Frontal cortex (tissue), 4 donors: ENCODE data around the gene AKAP8L. TPM values are rescaled to one million over a fixed set of nuclear protein-coding genes. Genes with fewer than 3 reads are reported as not detected.
"Not testable (repeated sequence)": the region's sequence is repeated elsewhere in the genome, so short reads cannot be mapped to it uniquely, and the experiment has no call there.

Source experiments
- DNase-seq, 2 donors: peaks; one replicate each; pipeline ENCODE4 v3.0.0; 2012; ENCODE audit warnings: low spot score in 2 of 2
- FAIRE-seq: peaks from 2 replicates; lab custom pipeline; 2012; peaks lifted over from hg19 to GRCh38; lab: Jason Lieb, UNC
- total RNA-seq: library from RNA; depleted of rRNA; stranded (reverse); fragments of >200 nt; gene quantifications from one replicate; pipeline ENCODE4 v1.2.3, GENCODE V29; 2014
- donor health status: control.
- donor health status: control.
- donor health status: control.

Gene AKAP8L
- total RNA-seq, 1 donor from 2014 or later: 65.2 TPM

DNA sequence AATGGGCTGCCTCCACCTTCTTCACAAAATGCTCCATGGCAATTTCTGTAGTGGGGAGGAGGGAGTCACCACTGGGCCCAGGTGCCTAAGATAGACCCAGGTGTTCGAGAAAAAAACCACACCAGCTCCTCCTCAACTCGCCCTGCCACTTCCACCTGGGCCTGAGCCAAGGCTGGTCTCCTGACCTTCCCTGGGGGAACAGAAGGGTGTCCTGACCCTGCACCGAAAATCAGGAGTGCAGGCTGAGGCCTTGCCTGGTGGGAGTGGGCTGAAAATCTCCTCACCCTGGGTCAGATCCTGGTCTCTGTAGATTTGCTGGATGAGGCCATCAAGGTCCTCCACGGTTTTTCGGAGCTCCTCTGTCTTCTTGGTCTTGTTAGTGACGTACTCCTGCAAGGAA, 21.6 kb downstream of the AKAP8L start:
- peak in 1 of 2 donors; percentile 5 for DNase-seq
- FAIRE-seq: no peak

- no peak for FAIRE-seq
- DNase-seq: no peak
Measured at GRCh38 chr19:15396436-15396835, 22.4 kb downstream of the AKAP8L start.

- not testable (repeated sequence) for DNase-seq, FAIRE-seq
Measured at GRCh38 chr19:15395251-15395650, 23.5 kb downstream of the AKAP8L start.

DNA sequence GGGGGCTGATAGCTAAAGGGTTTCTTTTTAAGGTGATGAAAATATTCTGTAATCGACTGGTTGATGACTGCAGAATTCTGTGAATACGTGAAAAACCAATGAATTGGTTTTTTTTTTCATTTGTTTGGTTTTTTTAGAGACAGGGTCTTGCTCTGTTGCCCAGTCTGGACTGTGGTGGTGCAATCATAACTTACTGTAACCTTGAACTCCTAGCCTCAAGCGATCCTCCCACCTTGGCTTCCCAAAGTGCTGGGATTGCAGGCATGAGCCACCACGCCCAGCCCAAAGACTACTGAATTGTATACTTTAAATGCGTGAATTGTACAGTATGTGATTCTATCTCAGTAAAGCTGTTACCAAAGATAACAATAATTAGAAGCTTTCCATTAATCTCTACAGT, 24.4 kb downstream of the AKAP8L start:
- FAIRE-seq: no peak

GRCh38 chr19:15393963-15394362, 24.8 kb downstream of the AKAP8L start:
- no peak for FAIRE-seq
- no peak for DNase-seq

More for the DNA sequence above, 24.4 kb downstream of the AKAP8L start:
- DNase-seq: no peak

DNA sequence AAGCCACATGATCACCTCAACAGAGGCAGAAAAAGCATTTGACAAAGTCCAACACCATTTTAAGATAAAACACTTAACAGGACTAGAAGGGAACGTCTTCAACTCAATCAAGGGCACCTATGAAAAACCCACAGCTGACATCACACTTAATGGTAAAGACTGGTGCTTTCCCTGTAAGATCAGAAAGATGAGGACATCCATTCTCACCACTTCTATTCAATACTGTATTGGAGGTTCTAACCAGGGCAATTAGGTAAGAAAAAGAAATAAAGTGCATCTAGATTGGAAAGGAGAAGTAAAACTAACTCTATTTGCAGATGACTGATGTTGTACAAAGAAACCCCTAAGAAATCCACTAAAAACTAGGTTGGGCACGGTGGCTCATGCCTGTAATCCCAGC, 28.0 kb downstream of the AKAP8L start:
- DNase-seq (no peak), FAIRE-seq (no peak)

GRCh38 chr19:15381864-15382263, 36.9 kb downstream of the AKAP8L start:
- FAIRE-seq (no peak), DNase-seq (no peak)

DNA sequence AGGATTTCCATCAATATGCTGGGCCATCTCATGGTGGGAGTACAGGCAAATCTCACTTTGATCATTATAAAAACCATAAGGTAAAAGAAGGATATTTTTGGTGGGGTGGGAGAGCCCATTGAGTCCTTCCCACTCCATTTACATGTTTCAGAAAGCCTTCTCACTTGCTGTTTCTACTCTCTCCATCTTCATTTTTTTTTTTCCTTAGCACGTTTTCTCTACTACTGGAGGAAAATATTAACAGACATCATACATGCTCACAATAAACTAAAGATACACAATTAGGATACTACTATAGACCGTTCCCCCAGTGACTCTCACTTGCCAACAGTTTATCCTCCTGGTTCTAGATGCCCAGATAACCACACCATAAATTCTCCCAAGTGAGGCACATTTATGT, 37.4 kb downstream of the AKAP8L start:
- FAIRE-seq (no peak), DNase-seq (no peak)

DNA sequence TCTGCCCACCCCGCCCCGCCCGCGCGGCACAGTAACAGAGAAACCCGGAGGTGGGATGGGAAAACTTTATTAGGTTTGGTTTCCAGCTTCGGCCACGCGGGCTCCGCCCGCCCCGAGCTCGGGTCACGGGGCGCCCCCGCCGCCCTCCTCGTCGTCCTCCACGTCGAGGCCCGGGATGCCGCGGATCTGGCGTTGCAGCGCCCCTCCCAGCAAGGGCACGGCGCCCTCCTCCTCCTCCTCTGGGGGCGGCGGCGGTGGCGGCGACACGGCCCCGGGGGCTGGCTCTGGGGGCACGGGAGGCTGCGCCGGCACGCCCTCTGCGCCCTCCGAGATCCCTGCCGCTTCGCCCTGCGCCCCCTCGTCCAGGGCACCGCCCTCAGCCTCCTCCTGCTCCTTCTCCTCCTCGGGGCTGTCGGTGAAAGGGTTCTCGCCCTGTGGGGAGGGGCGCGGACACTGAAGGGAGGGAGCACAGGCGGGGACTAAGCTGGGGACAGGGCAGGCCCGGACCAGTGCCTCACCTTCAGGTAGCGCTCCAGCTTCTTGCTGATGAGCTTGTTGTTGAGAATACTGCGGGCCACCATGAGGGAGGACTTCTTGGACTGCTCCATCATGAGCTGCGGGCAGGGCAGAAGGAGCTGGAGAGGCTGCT, 38.7 kb downstream of the AKAP8L start:
- FAIRE-seq: no peak
- no peak for DNase-seq

DNA sequence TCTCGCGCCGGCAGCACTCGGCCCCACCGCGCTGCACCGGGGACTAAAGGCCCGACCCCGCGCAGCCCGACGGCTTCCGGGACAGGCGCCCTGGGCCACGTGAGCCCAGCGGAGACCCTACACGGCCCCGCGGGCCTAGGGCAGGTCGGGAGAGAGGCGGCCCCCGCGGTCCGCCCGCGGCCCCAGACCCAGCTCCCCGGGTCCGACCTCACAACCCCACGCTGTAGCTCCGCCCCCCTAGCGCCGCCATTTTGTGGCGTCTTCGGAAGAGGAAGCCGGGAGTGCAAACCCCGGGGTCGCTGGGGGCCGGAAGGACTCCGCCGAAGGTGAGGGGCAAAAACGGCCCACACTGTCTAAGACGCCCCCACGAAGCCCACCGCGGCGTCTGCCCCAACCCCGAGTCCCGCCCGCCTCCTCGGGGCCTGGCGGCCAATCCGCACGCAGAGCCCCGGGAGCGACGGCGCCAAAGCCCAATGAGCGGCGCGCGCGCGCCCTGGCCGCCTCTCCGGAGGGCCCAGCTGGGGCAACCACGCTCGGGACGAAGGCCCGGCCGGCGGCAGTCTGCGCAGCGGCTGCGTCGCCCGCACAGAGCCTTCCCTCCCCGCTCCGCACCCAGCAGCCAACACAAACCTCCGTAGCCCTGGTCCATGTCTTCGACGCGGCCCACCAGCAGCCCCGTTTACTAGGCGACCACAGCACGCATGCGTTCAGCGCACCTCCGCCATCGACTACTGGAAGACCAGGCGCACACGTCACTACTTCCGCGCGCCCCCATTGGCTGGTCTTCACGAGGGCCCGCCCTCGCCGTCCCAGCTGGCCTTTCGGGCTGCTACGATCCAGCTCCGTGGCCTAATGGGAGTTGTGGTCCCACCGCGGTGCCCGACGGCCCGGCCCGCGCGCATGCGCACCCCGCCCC, 39.4 kb downstream of the AKAP8L start, which contains the start of gene AKAP8:
Gene AKAP8, minus strand, starts transcription at position 705 of the 916 bp plus-strand sequence. Its CDS starts 56 bp downstream, at position 649.
- FAIRE-seq: no peak
- peak; percentile 99 to 100 for DNase-seq

GRCh38 chr19:15378534-15379082, 40.2 kb downstream of the AKAP8L start:
- peak; percentile 58 to 61 for DNase-seq
- no peak for FAIRE-seq

DNA sequence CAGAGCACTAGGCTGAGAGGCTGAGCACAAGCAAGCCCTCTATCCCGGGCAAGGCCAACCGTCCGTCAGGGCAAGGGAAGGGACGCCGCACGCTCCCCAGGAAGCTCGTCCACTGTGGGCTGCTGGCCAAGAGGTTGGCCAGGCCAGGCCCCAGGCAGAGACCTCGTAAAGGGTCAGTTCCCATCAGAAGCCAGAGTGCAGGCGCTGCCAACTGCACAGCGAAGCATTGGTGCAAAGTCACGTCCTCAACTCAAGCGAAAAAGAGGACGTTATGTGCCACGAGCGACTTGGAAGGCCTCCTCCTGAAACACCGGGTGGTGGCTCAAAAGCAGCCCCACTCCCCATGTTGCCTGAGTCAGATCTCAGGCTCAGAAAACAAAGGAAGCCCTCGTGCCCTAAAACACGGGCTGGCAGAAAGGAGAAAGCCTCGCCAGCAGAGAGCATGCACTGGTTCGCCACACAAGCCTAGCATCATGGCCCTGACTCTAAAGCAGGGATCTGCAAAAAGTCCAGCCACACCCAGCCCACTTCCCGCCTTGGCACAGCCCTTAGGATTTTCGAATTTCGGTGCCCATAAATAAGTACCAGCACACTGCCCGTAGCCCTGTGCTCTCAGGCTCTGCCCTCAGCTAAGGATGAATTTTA, 43.9 kb downstream of the AKAP8L start:
- DNase-seq (no peak), FAIRE-seq (no peak)

DNA sequence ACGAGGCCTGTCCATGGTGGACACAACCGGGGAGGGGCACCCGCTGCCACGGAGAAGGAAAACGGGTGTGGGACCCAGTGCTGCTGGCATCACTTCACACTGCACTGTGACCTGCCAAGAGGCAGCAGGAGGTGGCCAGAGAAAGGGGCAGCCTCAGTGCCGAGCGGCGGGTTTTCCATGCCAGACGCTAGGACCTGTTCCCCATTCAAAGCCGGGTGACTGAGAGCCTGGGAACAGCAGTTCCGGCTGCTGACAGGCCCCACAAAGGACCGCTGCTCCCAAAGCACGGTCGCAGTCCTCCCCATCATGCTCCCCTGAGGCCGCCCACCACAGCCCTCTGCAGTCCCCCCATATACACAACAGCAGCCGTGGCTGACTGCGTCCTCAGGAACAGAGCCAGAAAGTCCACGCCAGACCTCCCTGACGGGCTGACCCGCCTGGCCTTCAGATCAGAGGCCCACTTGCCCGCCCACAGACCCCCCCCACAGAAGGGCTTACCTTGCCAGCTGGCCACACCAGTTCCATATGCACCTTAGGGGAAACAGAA, 44.6 kb downstream of the AKAP8L start:
- FAIRE-seq (no peak), DNase-seq (no peak)

DNA sequence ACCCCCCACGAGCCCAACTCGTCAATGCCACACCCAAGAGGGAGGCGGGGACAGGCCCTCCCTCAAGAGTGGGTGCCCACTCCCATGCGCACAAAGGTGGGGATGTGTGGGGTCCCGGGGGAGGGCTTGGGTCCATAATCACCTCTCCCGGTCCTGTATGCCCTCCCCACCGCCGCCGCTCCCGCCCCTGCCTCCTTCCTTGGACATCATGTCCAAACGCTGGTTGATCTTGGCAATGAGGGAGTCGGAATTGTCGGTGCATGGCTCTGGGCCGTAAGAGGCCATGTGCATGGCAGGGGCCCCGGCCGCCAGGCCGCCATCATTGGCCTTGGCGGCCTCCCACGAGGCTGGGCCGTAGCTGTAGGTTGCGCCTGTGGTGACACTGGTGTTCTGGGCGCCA, 45.1 kb downstream of the AKAP8L start:
- DNase-seq (no peak), FAIRE-seq (no peak)

GRCh38 chr19:15372891-15373301, 45.9 kb downstream of the AKAP8L start:
- DNase-seq: no peak

DNA sequence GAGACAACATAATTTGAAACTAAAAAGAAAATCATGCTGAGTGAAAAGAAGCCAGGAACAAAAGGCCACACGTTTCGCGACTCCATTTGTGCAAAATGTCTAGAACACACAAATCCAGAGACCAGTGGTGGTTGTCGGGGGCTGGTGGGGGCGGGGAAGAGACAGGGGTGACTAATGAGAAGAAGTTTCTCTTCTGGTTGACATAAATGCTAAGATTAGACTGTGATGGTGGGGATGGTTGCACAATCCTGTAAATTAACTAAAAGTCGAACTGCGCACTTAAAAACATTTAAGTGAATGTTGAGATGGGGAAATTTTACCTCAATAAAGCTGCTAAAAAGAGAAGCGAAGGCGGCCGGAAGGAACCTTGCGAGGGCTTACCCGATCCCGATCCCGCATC, 46.3 kb downstream of the AKAP8L start:
- DNase-seq (no peak), FAIRE-seq (no peak)

More at GRCh38 chr19:15372891-15373301, 45.9 kb downstream of the AKAP8L start:
- no peak for FAIRE-seq

- DNase-seq (no peak), FAIRE-seq (no peak)
Measured at GRCh38 chr19:15371786-15372380, 46.9 kb downstream of the AKAP8L start.

DNA sequence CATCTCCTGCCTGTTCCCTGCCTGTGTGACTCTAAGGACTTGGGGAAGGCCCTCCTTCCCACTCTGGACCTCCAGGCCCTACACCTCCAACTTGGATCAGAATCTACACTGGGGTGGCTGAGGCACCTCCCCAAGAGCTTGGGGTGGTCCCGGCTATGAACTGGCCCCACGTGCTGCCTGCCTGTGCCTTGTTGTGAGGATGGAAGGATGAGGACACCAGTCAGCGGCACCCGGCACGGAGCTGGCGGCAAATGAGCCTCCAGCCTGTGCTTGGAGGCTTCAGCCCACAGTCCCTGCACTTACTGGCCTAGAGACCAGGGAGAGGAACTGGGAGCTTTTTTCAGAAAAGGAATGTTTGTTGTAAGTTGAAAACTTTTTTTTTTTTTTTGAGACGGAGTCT, 47.7 kb downstream of the AKAP8L start:
- DNase-seq: no peak
- no peak for FAIRE-seq

- FAIRE-seq: no peak
- DNase-seq: no peak
Measured at GRCh38 chr19:15369594-15369891, 49.2 kb downstream of the AKAP8L start.
